Stimulated activated CD4-positive, alpha-beta T cell treated with anti-CD3 and anti-CD28 coated beads, Interleukin-4, amount 100 ng/mL, for 4 hours (primary cell): Measurements from ENCODE around the gene C1orf87.

ENCODE experiments used
- DNase-seq, 2 experiments: peaks; one replicate each; pipeline ENCODE4 v3.0.0-alpha.2; 2020

C1orf87 gene

DNA sequence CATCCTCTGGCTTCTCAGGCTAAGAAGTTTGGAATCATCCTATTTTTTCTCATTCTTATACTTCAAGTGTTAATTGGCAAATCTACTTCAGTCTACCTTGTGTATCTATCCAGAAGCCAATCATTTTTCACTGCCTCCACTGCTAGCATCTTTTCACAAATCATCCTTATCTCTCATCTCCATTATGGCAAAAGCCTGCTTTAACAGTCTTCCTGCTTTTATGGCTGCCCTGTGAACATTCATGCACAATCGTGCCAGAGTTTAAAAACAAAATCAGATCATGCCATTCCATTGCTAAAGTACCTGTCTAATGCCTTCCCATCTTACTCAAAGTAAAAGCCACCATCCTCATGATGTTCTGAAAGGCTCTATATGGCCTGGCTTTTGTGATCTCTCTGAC lies 127.8 kb downstream of the C1orf87 start:
- no peak for DNase-seq
